Head of caudate nucleus (tissue), 42 donors: ENCODE results near the gene ZNF488.
A peak's percentile ranks its signal among the peaks of the same experiment; 100 is the strongest.

Source experiments
- DNase-seq, 42 donors: peaks; one replicate each; pipeline versions ENCODE4 v3.0.0 to v3.0.0-alpha.2; 2020 to 2021; ENCODE audit warnings: mixed read lengths in 7 of 42
- intact Hi-C: fragments of 100-400 bp; cut with DNase I; formaldehyde crosslinking; loops from one replicate; pipeline ENCODE4 v1.15.0; 2022

Gene ZNF488

GRCh38 chr10:47339759-47340607 is 44.1 kb downstream of the ZNF488 start:
- DNase-seq: peak in 1 of 42 donors; percentile 10
- intact Hi-C loops: no loop called here

- peak in 1 of 42 donors; percentile 13 for DNase-seq
- intact Hi-C loops: no loop called here
Observed at GRCh38 chr10:47339186-47339735, 44.8 kb downstream of the ZNF488 start.

DNA sequence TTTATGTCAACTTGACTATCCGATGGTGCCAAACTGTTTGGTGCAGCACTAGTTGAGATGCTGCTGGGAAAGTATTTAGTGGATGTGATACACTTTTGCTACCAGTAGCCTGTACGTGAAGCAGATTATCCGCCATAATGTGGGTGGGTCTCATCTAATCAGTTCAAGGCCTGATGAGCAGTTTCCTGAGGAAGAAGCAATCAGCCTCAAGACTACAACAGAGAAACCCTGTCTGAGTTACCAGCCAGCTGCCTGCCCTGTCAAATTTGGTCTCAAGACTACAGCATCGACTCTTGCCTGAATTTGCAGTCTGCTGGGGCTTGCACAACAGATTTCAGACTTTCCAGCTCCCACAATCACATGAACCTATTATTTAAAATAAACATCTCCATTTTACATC is 46.8 kb downstream of the ZNF488 start:
- peak in 1 of 42 donors; percentile 1 for DNase-seq
- intact Hi-C loops: no loop called here

GRCh38 chr10:47336387-47337134 is 47.5 kb downstream of the ZNF488 start:
- intact Hi-C loops: no loop called here
- peak in 1 of 42 donors; percentile 4 for DNase-seq

DNA sequence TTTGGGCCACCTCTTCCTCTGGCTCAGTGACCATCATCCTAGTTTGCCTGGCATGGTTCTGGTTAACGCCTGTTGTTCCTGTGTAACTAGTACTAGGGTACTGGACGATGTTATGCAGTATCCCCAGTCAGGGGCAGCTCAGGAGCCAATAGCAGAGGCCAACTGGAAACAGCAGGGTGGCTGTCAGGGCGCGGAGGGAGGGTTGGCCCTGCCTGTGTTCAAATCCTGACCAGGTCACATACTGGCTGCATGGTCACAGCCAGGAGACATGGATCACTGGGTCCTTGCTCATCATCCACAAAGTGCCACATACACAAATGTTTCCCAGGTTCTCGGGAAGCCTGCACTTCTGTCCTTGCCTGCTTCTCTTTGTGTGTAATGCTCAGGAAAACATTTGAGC is 48.2 kb downstream of the ZNF488 start:
- intact Hi-C loops: no loop called here
- DNase-seq: peak in 1 of 42 donors; percentile 9

- intact Hi-C loops: no loop called here
- peak in 2 of 42 donors; percentile 2 to 4 for DNase-seq
Observed at GRCh38 chr10:47334466-47335295, 49.4 kb downstream of the ZNF488 start.

DNA sequence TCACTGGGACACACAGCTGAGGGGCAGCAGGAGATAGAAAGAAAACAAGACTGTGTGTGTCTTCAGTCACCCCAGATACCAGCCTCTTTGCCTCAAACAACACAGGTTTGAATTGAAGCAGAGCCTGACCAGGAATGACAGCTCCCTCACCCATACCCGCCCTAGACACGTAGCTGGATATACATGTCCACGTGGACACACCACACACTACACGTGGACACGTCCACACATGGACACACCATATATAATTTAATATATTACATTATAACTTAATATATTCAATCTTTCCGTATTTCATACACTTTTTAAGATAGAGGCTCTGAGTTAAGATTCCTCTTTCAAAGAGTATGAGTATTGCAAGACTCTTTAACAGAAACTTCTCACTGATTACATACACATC is 50.6 kb downstream of the ZNF488 start:
- peak in 1 of 42 donors; percentile 3 for DNase-seq
- intact Hi-C loops: no loop called here

DNA sequence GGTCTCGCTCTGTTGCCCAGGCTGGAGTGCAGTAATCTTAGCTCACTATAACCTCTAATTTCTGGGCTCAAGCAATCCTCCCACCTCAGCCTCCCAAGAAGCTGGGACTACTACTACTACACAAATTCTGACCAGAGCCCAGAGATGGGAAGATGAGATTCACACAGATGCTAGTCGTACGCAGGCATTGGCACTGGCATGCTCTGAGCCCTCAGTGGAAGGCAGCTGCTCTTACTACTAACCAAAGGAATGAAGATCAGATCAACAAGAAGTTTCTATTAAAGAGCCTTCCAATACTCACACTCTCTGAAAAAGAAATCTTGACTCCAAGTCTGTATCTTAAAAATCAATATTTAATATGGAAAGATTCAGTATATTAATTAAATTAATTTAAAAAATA is 51.1 kb downstream of the ZNF488 start:
- DNase-seq: peak in 1 of 42 donors; percentile 6
- intact Hi-C loops: no loop called here

DNA sequence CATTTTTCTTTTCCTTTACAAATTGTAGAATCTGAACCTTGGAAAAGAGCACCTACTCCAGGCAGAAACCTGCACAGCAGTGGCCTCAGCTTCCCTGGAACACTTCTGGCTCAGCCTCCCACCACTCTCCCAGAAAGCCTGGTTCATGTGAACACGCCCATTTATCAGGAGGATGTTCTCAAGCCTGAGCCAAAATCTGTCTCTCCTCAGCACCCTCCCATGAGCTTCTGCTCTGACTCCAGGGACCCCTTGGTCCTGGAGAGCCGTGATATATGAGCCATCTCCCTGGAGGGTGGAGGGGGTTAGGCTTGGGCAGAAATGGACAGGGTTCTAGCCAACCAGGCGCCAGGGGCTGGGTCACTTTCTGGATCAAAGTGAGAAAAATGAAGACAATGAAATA is 51.7 kb downstream of the ZNF488 start:
- intact Hi-C loops: no loop called here
- peak in 1 of 42 donors; percentile 3 for DNase-seq

DNA sequence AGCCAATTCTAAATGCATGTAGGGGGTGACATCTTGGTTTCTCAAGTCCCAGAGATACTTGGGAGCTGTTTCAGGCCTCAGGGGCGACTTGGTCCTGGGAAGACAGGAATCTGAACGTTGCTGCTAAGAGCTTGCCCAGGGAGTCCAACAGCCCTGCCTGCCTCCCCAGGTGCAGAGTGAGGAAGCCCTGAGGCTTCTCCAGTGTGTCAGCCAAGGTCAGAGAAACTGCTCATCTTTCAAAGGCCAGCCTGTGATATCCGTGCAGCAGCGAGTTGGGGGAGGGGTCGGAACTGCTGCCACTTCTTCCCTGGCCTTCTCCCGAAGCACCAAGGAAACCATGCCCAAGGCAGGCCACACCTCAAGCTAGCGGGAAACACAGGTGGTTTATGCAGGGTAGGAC is 52.1 kb downstream of the ZNF488 start:
- DNase-seq: no peak
- intact Hi-C loops: no loop called here

DNA sequence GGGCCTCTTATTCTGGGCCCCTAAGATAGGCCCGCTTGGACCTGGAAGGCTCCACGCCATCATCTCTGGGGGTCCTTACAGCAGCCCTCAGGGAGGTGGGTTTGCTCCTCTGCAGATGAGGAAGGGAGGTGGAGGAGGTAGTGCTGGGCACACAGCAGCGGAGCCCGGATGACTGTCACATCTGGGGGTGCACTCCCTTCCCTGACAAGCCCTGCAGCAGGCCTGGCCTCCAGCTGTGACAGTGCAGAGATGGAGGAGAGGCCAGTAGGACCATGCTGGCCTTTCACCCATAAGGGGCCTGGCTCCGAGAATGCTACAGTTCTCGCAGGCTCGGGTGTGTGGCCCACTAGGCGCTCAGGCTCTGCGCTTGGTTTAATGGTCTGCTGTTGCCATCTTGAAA is 52.6 kb downstream of the ZNF488 start:
- intact Hi-C loops: no loop called here
- no peak for DNase-seq

GRCh38 chr10:47330804-47331203 is 53.3 kb downstream of the ZNF488 start:
- intact Hi-C loops: no loop called here
- peak in 1 of 42 donors; percentile 6 for DNase-seq

GRCh38 chr10:47330366-47330765 is 53.7 kb downstream of the ZNF488 start:
- intact Hi-C loops: no loop called here

DNA sequence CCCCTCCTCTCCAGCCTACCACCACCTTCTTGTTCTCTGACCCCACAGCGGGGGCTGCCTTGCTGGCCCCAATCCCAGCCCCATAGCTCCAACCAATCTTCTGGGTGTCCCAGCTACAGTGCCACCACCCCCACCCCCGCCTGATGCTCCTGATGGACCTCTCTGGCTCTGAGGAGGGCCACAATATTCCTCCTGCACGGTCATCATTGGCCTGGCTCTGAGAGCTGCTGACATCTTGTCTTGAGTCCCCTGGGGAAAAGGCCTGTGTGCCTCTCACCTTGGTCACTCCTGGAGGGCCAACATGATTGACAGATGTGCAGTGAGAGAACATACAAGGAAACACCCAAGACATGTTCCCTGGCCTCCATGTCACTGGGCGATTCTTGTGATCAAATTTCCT is 54.2 kb downstream of the ZNF488 start:
- peak in 1 of 42 donors; percentile 5 for DNase-seq
- intact Hi-C loops: no loop called here

More at GRCh38 chr10:47330366-47330765, 53.7 kb downstream of the ZNF488 start:
- peak in 1 of 42 donors; percentile 8 for DNase-seq

- DNase-seq: no peak
- intact Hi-C loops: no loop called here
Observed at GRCh38 chr10:47326927-47327330, 57.2 kb downstream of the ZNF488 start.

DNA sequence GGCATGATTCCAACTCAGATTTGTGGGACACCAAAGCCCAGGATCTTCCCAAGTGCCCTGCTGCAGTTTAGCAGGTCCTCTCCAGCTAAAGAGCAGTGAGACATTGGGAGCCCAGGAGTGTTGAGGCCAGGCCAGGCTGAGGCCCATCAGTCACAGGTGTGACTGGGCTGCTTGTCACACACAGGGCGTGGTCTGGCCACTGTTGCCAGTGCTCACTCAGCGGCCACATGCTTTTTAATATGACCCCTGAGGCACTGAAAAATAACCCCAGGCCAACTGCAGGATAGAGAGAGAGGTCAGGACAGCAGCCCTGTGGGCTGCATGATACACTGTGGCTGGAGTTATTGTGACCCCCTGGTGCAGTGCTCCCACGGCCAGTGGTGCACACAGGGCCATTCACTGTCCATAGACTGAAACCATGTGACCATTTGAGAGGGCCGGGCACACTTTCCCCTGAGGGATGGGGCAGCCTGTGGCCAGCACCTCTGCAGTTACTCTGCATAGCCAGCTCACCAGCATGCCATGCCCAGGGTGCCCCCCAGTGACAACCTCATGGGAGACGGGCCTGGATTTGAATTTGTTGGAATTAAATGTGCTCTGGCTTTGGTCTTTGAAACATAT is 57.7 kb downstream of the ZNF488 start:
- intact Hi-C loops: no loop called here
- DNase-seq: peak in 1 of 42 donors; percentile 16

GRCh38 chr10:47325303-47326291 is 58.5 kb downstream of the ZNF488 start:
- DNase-seq: peak in 1 of 42 donors; percentile 9
- intact Hi-C loops: no loop called here
